ENCODE results near the gene SNX6. TPM values are rescaled to one million over a fixed set of nuclear protein-coding genes. Genes with fewer than 3 reads are reported as not detected.

Gene SNX6
- total and polyA plus RNA-seq, 10 of the 15 experiments (the other 5 are each of a cell fraction or from before 2014, with no cell fraction given): 34.4 to 107 (median 71.7) TPM

- intact Hi-C loops (cut with micrococcal nuclease; ENCODE audit: unreplicated experiment) (no loop called here), in situ Hi-C loops (cut with MboI) (no loop called here)
- H2AFZ ChIP-seq (ENCODE audit: control insufficient read depth, low read depth, low read length): no peak overlapping the region
- no peaks in the 10 kb centered on the region for H3K27me3 ChIP-seq (replicated peaks in 1 of 2; ENCODE audit: control insufficient read depth in 2 of 2, insufficient read depth in 2 of 2, low read length in 1 of 2)
- BruUV-seq (replicated peaks): no TSS peak
- ChIA-PET RAD21 (ENCODE audit: unreplicated experiment) (no interaction called here), CTCF (no interaction called here), POLR2A (no interaction called here), SMC1A (ENCODE audit: uncharacterized antibody, unreplicated experiment) (no interaction called here)
- H3K36me3 ChIP-seq (ENCODE audit: control insufficient read depth in 2 of 2, insufficient read depth in 2 of 2, low read length in 1 of 2): peaks cover 0 to 7% of the 10 kb centered on the region in 2 experiments; a peak in 2 of 4 replicates
- no peak for FAIRE-seq
- H3K4me1 ChIP-seq (ENCODE audit: control insufficient read depth, insufficient read depth, low read length): no peaks in the 10 kb centered on the region
- TF ChIP-seq NFYA (IDR thresholded peaks at IDR 0.05; ENCODE audit: borderline replicate concordance, low read depth, low read length) (no peak), SMAD1 (IDR thresholded peaks at IDR 0.05; ENCODE audit: low read depth, partially characterized antibody) (no peak), BACH1 (IDR thresholded peaks at IDR 0.05; ENCODE audit: borderline replicate concordance) (no peak), POLR2AphosphoS5 (IDR thresholded peaks at IDR 0.05; ENCODE audit: low read length) (no peak), ZBTB33 (IDR thresholded peaks at IDR 0.05) (no peak), BCL3 (IDR thresholded peaks at IDR 0.05; ENCODE audit: borderline replicate concordance, insufficient read depth, low read depth, low read length, poor library complexity, severe bottlenecking) (no peak), ZNF207 (IDR thresholded peaks at IDR 0.05; ENCODE audit: borderline replicate concordance) (no peak), GATAD2B (conservative IDR thresholded peaks at IDR 0.05; ENCODE audit: low read depth) (no peak), CHD1 (IDR thresholded peaks at IDR 0.05; ENCODE audit: low read depth, low read length) (no peak), SREBF2 (IDR thresholded peaks at IDR 0.05; ENCODE audit: low read length) (no peak), RFX5 (IDR thresholded peaks at IDR 0.05; ENCODE audit: low read depth, low read length) (no peak), ATF3 (IDR thresholded peaks at IDR 0.05; ENCODE audit: borderline replicate concordance, extremely low read depth, low read depth, low read length) (no peak), NR2C1 (IDR thresholded peaks at IDR 0.05) (no peak), ZBTB11 (CRISPR knock-in tag; IDR thresholded peaks at IDR 0.05) (no peak), RELA (IDR thresholded peaks at IDR 0.05; ENCODE audit: borderline replicate concordance, partially characterized antibody) (no peak)
- no peak for ATAC-seq
- H4K20me1 ChIP-seq (ENCODE audit: control insufficient read depth, insufficient read depth): no peaks in the 10 kb centered on the region
- no peak overlapping the region for H3K9ac ChIP-seq (ENCODE audit: control insufficient read depth, insufficient read depth, low read length)
- no peak for DNase-seq (ENCODE audit: low read depth, low spot score)
- no peak overlapping the region for H3K4me2 ChIP-seq (ENCODE audit: control insufficient read depth, insufficient read depth)
- H3K27ac ChIP-seq (ENCODE audit: control insufficient read depth, insufficient read depth): no peak overlapping the region
- no peak overlapping the region for H3K4me3 ChIP-seq
- H3K79me2 ChIP-seq (ENCODE audit: control insufficient read depth, insufficient read depth, low read length): peaks cover 6% of the 10 kb centered on the region
- no peaks in the 10 kb centered on the region for H3K9me3 ChIP-seq (replicated peaks; ENCODE audit: control insufficient read depth, insufficient read depth, low read length)
- WGBS (ENCODE audit: insufficient coverage, insufficient replicate concordance, low lambda C conversion rate, missing lambda C conversion rate): 97% methylated on average over 3 of the region's 3 CpGs
These were observed 6.4 kb downstream of the SNX6 start for GRCh38 chr14:34623506-34623905.
